HepG2 (cell line): ENCODE measurements around the gene TLX1. TPM values are rescaled to one million over a fixed set of nuclear protein-coding genes. Genes with fewer than 3 reads are reported as not detected.

Experiments used
- ATAC-seq: fragments of 200-7000 bp; cut with Tn5 transposase; 3 replicates; pipeline ENCODE4 v1.9.1; 2020; ENCODE audit warnings: mild to moderate bottlenecking, moderate library complexity
- BruUV-seq: library from RNA; stranded (reverse); fragments of 400-500 nt; replicated peaks from 2 replicates; lab custom pipeline; 2021; lab: Mats Ljungman, UMichigan
- CTCF ChIA-PET: fragments of 300-600 bp; formaldehyde crosslinking; extraction: SDS; loops from one replicate; lab custom pipeline; 2021; ENCODE audit warnings: low total read pairs, inconsistent platforms, low intra/inter-chr PET ratio; lab: Yijun Ruan, JAX
- POLR2A ChIA-PET: fragments of 350-600 bp; sonication (Branson Sonifier 250); formaldehyde crosslinking; loops from one replicate; lab custom pipeline; 2020; ENCODE audit warnings: antibody characterized with exemption, inconsistent platforms; lab: Yijun Ruan, JAX
- DNase-seq: peaks from one replicate; pipeline ENCODE4 v3.0.0-alpha.2; 2015; ENCODE audit warnings: low spot score
- FAIRE-seq: peaks from 3 replicates; lab custom pipeline; 2011; peaks lifted over from hg19 to GRCh38; lab: Jason Lieb, UNC
- H2AFZ ChIP-seq: one replicate; pipeline ENCODE4 v1.6.1; 2011; ENCODE audit warnings: low read length, inconsistent platforms
- H3K27ac ChIP-seq: fragments of 300-600 bp; 3 replicates; pipeline ENCODE4 v1.8.0; 2011; ENCODE audit warnings: mixed run types, mild to moderate bottlenecking, mixed read lengths, low read length, inconsistent platforms; ENCODE audit not compliant: insufficient read depth; ENCODE audit errors: extremely low read length
- H3K27me3 ChIP-seq, 2 experiments: fragments of 200-600 bp in 1 of 2; 2 replicates in 1 of 2; 3 replicates in 1 of 2; pipeline versions ENCODE4 v1.6.0 to v1.8.0; 2011; ENCODE audit warnings: low read length in 2 of 2, mild to moderate bottlenecking in 2 of 2, moderate library complexity in 2 of 2, inconsistent platforms in 1 of 2; ENCODE audit not compliant: insufficient read depth in 2 of 2, control insufficient read depth in 1 of 2
- H3K36me3 ChIP-seq, 2 experiments: fragments of 200-600 bp in 1 of 2; replicated peaks in 1 of 2; 2 replicates in 1 of 2; 3 replicates in 1 of 2; pipeline versions ENCODE4 v1.5.1 to v1.8.0; 2011; ENCODE audit warnings: low read length in 2 of 2, inconsistent platforms in 1 of 2; ENCODE audit not compliant: insufficient read depth in 2 of 2, control insufficient read depth in 1 of 2
- H3K4me1 ChIP-seq: 2 replicates; pipeline ENCODE4 v1.5.1; 2012; ENCODE audit warnings: low read length, inconsistent platforms; ENCODE audit not compliant: insufficient read depth
- H3K4me2 ChIP-seq: 2 replicates; pipeline ENCODE4 v1.6.0; 2011; ENCODE audit warnings: low read depth, low read length, inconsistent platforms
- H3K4me3 ChIP-seq, 3 experiments: fragments of 200-600 bp in 1 of 3; sonication (generic), shearing (Covaris generic) in 1 of 3; replicated peaks in 1 of 3; 2 replicates each; pipeline ENCODE4 v1.5.1; 2011 to 2016; ENCODE audit warnings: low read length in 3 of 3, inconsistent platforms in 2 of 3, low read depth in 2 of 3, mild to moderate bottlenecking in 2 of 3, control low read depth in 1 of 3, mixed read lengths in 1 of 3; ENCODE audit not compliant: insufficient read depth in 1 of 3
- H3K79me2 ChIP-seq: one replicate; pipeline ENCODE4 v1.6.1; 2011; ENCODE audit warnings: low read length, inconsistent platforms; ENCODE audit not compliant: insufficient read depth
- H3K9ac ChIP-seq: 2 replicates; pipeline ENCODE4 v1.6.0; 2011; ENCODE audit warnings: mild to moderate bottlenecking, low read depth, low read length, inconsistent platforms; ENCODE audit not compliant: insufficient read depth
- H3K9me3 ChIP-seq: 2 replicates; pipeline ENCODE4 v1.5.1; 2012; ENCODE audit warnings: mild to moderate bottlenecking, low read length
- H4K20me1 ChIP-seq: 2 replicates; pipeline ENCODE4 v1.6.0; 2011; ENCODE audit warnings: inconsistent platforms, mild to moderate bottlenecking, low read length, moderate library complexity; ENCODE audit not compliant: insufficient read depth
- ATF7-NPFF ChIP-seq: sonication (generic); formaldehyde crosslinking; IDR thresholded peaks from 2 replicates; pipeline ENCODE4 v1.8.1; 2023; ENCODE audit warnings: mild to moderate bottlenecking, low read depth, missing genetic modification reagents, moderate library complexity
- EZH2 ChIP-seq: conservative IDR thresholded peaks from 2 replicates; pipeline ENCODE4 v1.6.1; 2012; ENCODE audit warnings: mild to moderate bottlenecking, low read depth, low read length, moderate library complexity
- MEIS1 ChIP-seq: sonication (generic); formaldehyde crosslinking; IDR thresholded peaks from 2 replicates; pipeline ENCODE4 v1.9.0; 2021; ENCODE audit warnings: mild to moderate bottlenecking, missing genetic modification reagents, moderate library complexity, borderline replicate concordance
- MIXL1 ChIP-seq: IDR thresholded peaks from 2 replicates; pipeline ENCODE4 v1.6.1; 2016
- MLX ChIP-seq: IDR thresholded peaks from 2 replicates; pipeline ENCODE4 v1.6.1; 2016
- NFIC ChIP-seq: IDR thresholded peaks from 2 replicates; pipeline ENCODE4 v1.6.1; 2012; ENCODE audit warnings: mild to moderate bottlenecking, low read length, inconsistent platforms
- REPIN1 ChIP-seq: sonication (generic); formaldehyde crosslinking; IDR thresholded peaks from 2 replicates; pipeline ENCODE4 v1.8.0; 2022; ENCODE audit warnings: missing genetic modification reagents, low read depth, mild to moderate bottlenecking, borderline replicate concordance
- RXRA ChIP-seq: sonication (generic); formaldehyde crosslinking; IDR thresholded peaks from 2 replicates; pipeline ENCODE4 v1.5.1; 2020; ENCODE audit warnings: missing genetic modification reagents
- SSRP1 ChIP-seq: IDR thresholded peaks from 2 replicates; pipeline ENCODE4 v1.6.1; 2016; ENCODE audit warnings: control low read depth
- ZBED4 ChIP-seq: sonication (generic); formaldehyde crosslinking; IDR thresholded peaks from 2 replicates; pipeline ENCODE4 v1.4.0; 2020; ENCODE audit warnings: missing genetic modification reagents, borderline replicate concordance
- ZBTB44 ChIP-seq: sonication (generic); formaldehyde crosslinking; IDR thresholded peaks from 2 replicates; pipeline ENCODE4 v1.4.0; 2020; ENCODE audit warnings: missing genetic modification reagents
- ZNF138 ChIP-seq: sonication (generic); formaldehyde crosslinking; IDR thresholded peaks from 2 replicates; pipeline ENCODE4 v1.5.0; 2020; ENCODE audit warnings: mild to moderate bottlenecking, low read depth, missing genetic modification reagents
- ZNF343 ChIP-seq: sonication (generic); formaldehyde crosslinking; IDR thresholded peaks from 2 replicates; pipeline ENCODE4 v1.4.0; 2020; ENCODE audit warnings: mild to moderate bottlenecking, missing genetic modification reagents
- ZNF512 ChIP-seq: sonication (generic); formaldehyde crosslinking; IDR thresholded peaks from 2 replicates; pipeline ENCODE4 v1.4.0; 2020; ENCODE audit warnings: mild to moderate bottlenecking, missing genetic modification reagents
- WGBS: methylation state at CpG from one replicate; pipeline ENCODE4 v1.1.6; 2017; ENCODE audit warnings: low lambda C conversion rate; 5-methylcytosine and 5-hydroxymethylcytosine counted together
- in situ Hi-C: cut with HindIII; loops from 2 replicates; pipeline ENCODE4 v1.10.0; 2017; ENCODE audit warnings: low pct_unique_long_range_greater_than_20kb; ENCODE audit not compliant: extremely low pct_ligation_motif_present
- intact Hi-C: fragments of 100-400 bp; cut with micrococcal nuclease; formaldehyde crosslinking; loops from one replicate; pipeline ENCODE4 v1.10.0; 2022; ENCODE audit not compliant: unreplicated experiment
- polyA plus RNA-seq, 8 experiments: library from polyadenylated mRNA; depleted of rRNA in 3 of 8; stranded (reverse) in 7 of 8; unstranded in 1 of 8; fragments of >200 nt; fragmentation: Illumina TruSeq in 4 of 8; extraction: Trizol in 4 of 8; gene quantifications; 2 replicates each; pipeline versions ENCODE4 v1.2.1 to v1.2.3, GENCODE V29; 2011 to 2016; ENCODE audit warnings: low read depth in 4 of 8, missing spikeins in 1 of 8, mixed read lengths in 1 of 8; ENCODE audit not compliant: insufficient read depth in 1 of 8
- total RNA-seq, 5 experiments: library from RNA; depleted of rRNA; stranded (reverse); fragments of >200 nt; fragmentation: Illumina TruSeq; extraction: Trizol; gene quantifications; 2 replicates each; pipeline ENCODE4 v1.2.3, GENCODE V29; 2016; ENCODE audit warnings: low read depth in 1 of 5

The TLX1 gene
- total and polyA plus RNA-seq, 2 of the 13 experiments (the other 11 are each of a cell fraction or from before 2014, with no cell fraction given), result 0.07 to 0.26 TPM

GRCh38 chr10:101161494-101162299 lies 30.6 kb downstream of the TLX1 start (continued):
- TF ChIP-seq MEIS1 (0 out of 2 replicates have a peak, but pooled peaks have one; percentile 56), ZNF512 (CRISPR knock-in tag) (no peak), ZNF343 (0 out of 2 replicates have a peak, but pooled peaks have one; percentile 31), REPIN1 (CRISPR knock-in tag) (0 out of 2 replicates have a peak, but pooled peaks have one; percentile 33), EZH2 (peak; percentile 76; the same call in 1 of the 2 replicates), ATF7-NPFF (no peak), RXRA (CRISPR knock-in tag) (0 out of 2 replicates have a peak, but pooled peaks have one; percentile 17), MIXL1 (CRISPR knock-in tag) (peak; percentile 39; the same call in 1 of the 2 replicates), MLX (CRISPR knock-in tag) (no peak)
- TF ChIP-seq, all 625 proteins: peak for 33

- no TSS peak for BruUV-seq
- ChIA-PET CTCF (no interaction called here), POLR2A (no interaction called here)
- Histone ChIP-seq H2AFZ (no peak overlapping the region), H3K4me1 (peaks cover 17% of the 10 kb centered on the region), H3K27me3 (peaks cover 0 to 22% of the 10 kb centered on the region in 2 experiments; a peak in 2 of 5 replicates), H3K4me3 (no peak overlapping the region), H3K36me3 (no peaks in the 10 kb centered on the region), H3K9ac (no peak overlapping the region), H3K27ac (no peak overlapping the region), H3K79me2 (no peaks in the 10 kb centered on the region), H3K9me3 (no peaks in the 10 kb centered on the region), H4K20me1 (no peaks in the 10 kb centered on the region), H3K4me2 (no peak overlapping the region)
- WGBS, result 0% methylated on average over 3 of the region's 3 CpGs
- ATAC-seq, result no peak
- in situ Hi-C loops, result no loop called here
- FAIRE-seq, result no peak
- no peak for DNase-seq
- intact Hi-C loops, result no loop called here
- TF ChIP-seq ZBED4 (CRISPR knock-in tag) (no peak), ZNF138 (no peak), ZBTB44 (CRISPR knock-in tag) (no peak), SSRP1 (CRISPR knock-in tag) (no peak), NFIC (no peak)
These were observed 31.6 kb downstream of the TLX1 start for GRCh38 chr10:101162677-101163076.
